ENCODE data around the gene DGKD. TPM values are rescaled to one million over a fixed set of nuclear protein-coding genes. Genes with fewer than 3 reads are reported as not detected.

DGKD gene
- total and polyA plus RNA-seq, 2 donors from 2014 or later, result 2.6 to 32.3 TPM

- Histone ChIP-seq H3K4me1 (ENCODE audit: control insufficient read depth in 2 of 3, insufficient read depth in 2 of 3, low read depth in 1 of 3, low read length in 3 of 3) (peaks cover 0 to 6% (median 0%) of the 10 kb centered on the region in 3 donors), H3K4me3 (ENCODE audit: low read length in 3 of 3) (no peak overlapping the region), H3K9ac (ENCODE audit: low read length in 3 of 3) (no peak overlapping the region), H3K9me3 (ENCODE audit: control insufficient read depth in 2 of 3, insufficient read depth in 1 of 3, low read length in 3 of 3) (no peaks in the 10 kb centered on the region), H3K36me3 (ENCODE audit: control insufficient read depth in 2 of 3, insufficient read depth in 3 of 3, low read length in 3 of 3) (no peaks in the 10 kb centered on the region), H3K27ac (ENCODE audit: low read depth in 2 of 2, low read length in 2 of 2) (no peak overlapping the region), H3K27me3 (ENCODE audit: control insufficient read depth, insufficient read depth, low read length) (no peaks in the 10 kb centered on the region)
- no peak for DNase-seq
- no peak for TF ChIP-seq CTCF (IDR thresholded peaks at IDR 0.05; ENCODE audit: borderline replicate concordance, extremely low read depth, insufficient read depth)
- intact Hi-C loops (cut with DNase I), result no loop called here
- FAIRE-seq, result no peak
Measured at GRCh38 chr2:233424154-233424951, 70.1 kb downstream of the DGKD start.

DNA sequence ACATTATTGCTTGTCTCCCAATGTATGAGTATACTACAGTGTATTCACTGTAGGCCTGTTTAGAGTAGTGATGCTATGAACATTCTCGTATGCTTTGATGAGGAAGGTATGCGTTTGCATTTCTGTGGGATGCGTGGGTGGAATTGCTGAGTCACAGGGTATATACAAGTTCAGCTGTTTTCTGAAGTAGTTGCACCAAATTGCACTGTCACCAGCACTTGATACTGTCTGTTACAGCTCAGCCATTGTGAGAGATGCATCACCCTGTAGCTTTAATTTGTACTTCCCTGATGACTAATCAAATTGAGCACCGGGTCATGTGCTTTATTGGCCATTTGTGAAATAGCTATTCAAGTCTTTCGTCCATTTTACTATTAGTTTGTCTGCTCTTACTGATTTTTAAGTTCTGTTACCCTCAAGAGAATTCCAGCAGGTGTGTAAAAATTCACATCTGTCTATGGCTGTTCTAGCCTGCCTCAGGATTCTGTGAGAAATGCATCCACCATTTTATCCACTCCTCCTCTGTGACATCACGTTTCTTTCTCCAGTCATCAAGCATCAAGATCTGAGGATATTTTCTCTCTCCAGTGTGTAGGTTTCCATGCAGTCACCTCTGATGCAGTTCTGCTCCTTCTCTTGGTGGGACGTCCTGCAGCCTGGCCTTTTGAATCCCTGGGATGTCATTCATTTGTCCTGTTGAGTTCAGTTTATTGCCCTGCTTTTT, 72.5 kb downstream of the DGKD start:
- intact Hi-C loops (cut with DNase I), result no loop called here
- Histone ChIP-seq H3K9me3 (ENCODE audit: control insufficient read depth in 2 of 3, insufficient read depth in 1 of 3, low read length in 3 of 3) (no peaks in the 10 kb centered on the region), H3K27ac (ENCODE audit: low read depth in 2 of 2, low read length in 2 of 2) (no peak overlapping the region), H3K4me3 (ENCODE audit: low read length in 3 of 3) (no peak overlapping the region), H3K36me3 (ENCODE audit: control insufficient read depth in 2 of 3, insufficient read depth in 3 of 3, low read length in 3 of 3) (no peaks in the 10 kb centered on the region), H3K27me3 (ENCODE audit: control insufficient read depth, insufficient read depth, low read length) (no peaks in the 10 kb centered on the region), H3K9ac (ENCODE audit: low read length in 3 of 3) (no peak overlapping the region), H3K4me1 (ENCODE audit: control insufficient read depth in 2 of 3, insufficient read depth in 2 of 3, low read depth in 1 of 3, low read length in 3 of 3) (no peaks in the 10 kb centered on the region)
- no peak for TF ChIP-seq CTCF (IDR thresholded peaks at IDR 0.05; ENCODE audit: borderline replicate concordance, extremely low read depth, insufficient read depth)
- DNase-seq, result no peak
- FAIRE-seq, result no peak

DNA sequence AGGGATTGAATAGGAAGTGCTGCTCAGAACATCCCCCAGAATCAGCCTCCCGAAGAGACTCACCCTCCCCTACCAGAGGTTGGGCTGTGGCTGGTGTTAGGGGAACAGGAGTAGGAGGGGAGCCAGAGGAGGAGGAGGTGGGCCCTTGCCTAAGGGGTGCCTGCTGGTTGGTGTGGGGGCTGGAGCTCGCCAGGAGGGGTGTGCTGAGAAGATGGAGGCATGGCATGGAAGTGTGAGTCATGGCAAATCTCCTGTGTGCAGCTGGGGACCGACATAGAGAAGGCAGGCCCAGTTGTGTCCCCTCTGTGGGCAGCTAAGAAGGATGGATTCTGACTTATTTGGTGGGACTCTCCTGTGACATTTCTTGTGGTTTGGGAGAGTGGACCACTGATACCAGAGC, 73.7 kb downstream of the DGKD start:
- no peak for TF ChIP-seq CTCF (IDR thresholded peaks at IDR 0.05; ENCODE audit: borderline replicate concordance, extremely low read depth, insufficient read depth)
- no peaks in the 10 kb centered on the region for H3K36me3 ChIP-seq (ENCODE audit: control insufficient read depth in 2 of 3, insufficient read depth in 3 of 3, low read length in 3 of 3)
- H3K27me3 ChIP-seq (ENCODE audit: control insufficient read depth, insufficient read depth, low read length), result no peaks in the 10 kb centered on the region
- DNase-seq (no peak), FAIRE-seq (no peak)
- no peak overlapping the region for H3K4me3 ChIP-seq (ENCODE audit: low read length in 3 of 3)
- H3K27ac ChIP-seq (ENCODE audit: low read depth in 2 of 2, low read length in 2 of 2), result no peak overlapping the region
- no peaks in the 10 kb centered on the region for H3K4me1 ChIP-seq (ENCODE audit: control insufficient read depth in 2 of 3, insufficient read depth in 2 of 3, low read depth in 1 of 3, low read length in 3 of 3)
- intact Hi-C loops (cut with DNase I), result no loop called here
- H3K9me3 ChIP-seq (ENCODE audit: control insufficient read depth in 2 of 3, insufficient read depth in 1 of 3, low read length in 3 of 3), result no peaks in the 10 kb centered on the region
- H3K9ac ChIP-seq (ENCODE audit: low read length in 3 of 3), result no peak overlapping the region

All from kidney (tissue), 14 donors.